SJSA1 (cell line): ENCODE data around the gene ERP44. TPM values are rescaled to one million over a fixed set of nuclear protein-coding genes. Genes with fewer than 3 reads are reported as not detected.
A peak's percentile ranks its signal among the peaks of the same experiment; 100 is the strongest.
"Not testable (repeated sequence)": the region's sequence is repeated elsewhere in the genome, so short reads cannot be mapped to it uniquely, and the experiment has no call there.

Source experiments
- DNase-seq, 2 experiments: peaks; one replicate each; pipeline ENCODE4 v3.0.0-alpha.2; 2015 to 2020; ENCODE audit warnings: low spot score in 2 of 2, low read depth in 1 of 2
- H3K27ac ChIP-seq: fragments of 250-450 bp; sonication (Bioruptor Pico); 2 replicates; pipeline ENCODE4 v1.5.1; 2020; ENCODE audit warnings: mild to moderate bottlenecking, moderate library complexity
- H3K27me3 ChIP-seq: fragments of 250-450 bp; sonication (Bioruptor Pico); replicated peaks from 2 replicates; pipeline ENCODE4 v1.5.1; 2020; ENCODE audit warnings: mild to moderate bottlenecking, moderate library complexity
- H3K36me3 ChIP-seq: fragments of 250-450 bp; sonication (Bioruptor Pico); 2 replicates; pipeline ENCODE4 v1.5.1; 2020; ENCODE audit warnings: mild to moderate bottlenecking
- H3K4me1 ChIP-seq: fragments of 250-450 bp; sonication (Bioruptor Pico); replicated peaks from 2 replicates; pipeline ENCODE4 v1.6.1; 2021; ENCODE audit warnings: mild to moderate bottlenecking
- H3K4me3 ChIP-seq: fragments of 250-450 bp; sonication (Bioruptor Pico); 2 replicates; pipeline ENCODE4 v1.5.1; 2020; ENCODE audit warnings: mild to moderate bottlenecking
- H3K9me3 ChIP-seq: fragments of 250-450 bp; sonication (Bioruptor Pico); replicated peaks from 2 replicates; pipeline ENCODE4 v1.5.1; 2020; ENCODE audit warnings: mild to moderate bottlenecking
- total RNA-seq: library from RNA; depleted of rRNA; stranded (reverse); fragments of >200 nt; shearing (Covaris generic); gene quantifications from 2 replicates; pipeline ENCODE4 v1.2.3, GENCODE V29; 2014; rRNA removed

ERP44 gene
- total RNA-seq = 16.2 and 20.6 TPM in 2 replicates

DNA sequence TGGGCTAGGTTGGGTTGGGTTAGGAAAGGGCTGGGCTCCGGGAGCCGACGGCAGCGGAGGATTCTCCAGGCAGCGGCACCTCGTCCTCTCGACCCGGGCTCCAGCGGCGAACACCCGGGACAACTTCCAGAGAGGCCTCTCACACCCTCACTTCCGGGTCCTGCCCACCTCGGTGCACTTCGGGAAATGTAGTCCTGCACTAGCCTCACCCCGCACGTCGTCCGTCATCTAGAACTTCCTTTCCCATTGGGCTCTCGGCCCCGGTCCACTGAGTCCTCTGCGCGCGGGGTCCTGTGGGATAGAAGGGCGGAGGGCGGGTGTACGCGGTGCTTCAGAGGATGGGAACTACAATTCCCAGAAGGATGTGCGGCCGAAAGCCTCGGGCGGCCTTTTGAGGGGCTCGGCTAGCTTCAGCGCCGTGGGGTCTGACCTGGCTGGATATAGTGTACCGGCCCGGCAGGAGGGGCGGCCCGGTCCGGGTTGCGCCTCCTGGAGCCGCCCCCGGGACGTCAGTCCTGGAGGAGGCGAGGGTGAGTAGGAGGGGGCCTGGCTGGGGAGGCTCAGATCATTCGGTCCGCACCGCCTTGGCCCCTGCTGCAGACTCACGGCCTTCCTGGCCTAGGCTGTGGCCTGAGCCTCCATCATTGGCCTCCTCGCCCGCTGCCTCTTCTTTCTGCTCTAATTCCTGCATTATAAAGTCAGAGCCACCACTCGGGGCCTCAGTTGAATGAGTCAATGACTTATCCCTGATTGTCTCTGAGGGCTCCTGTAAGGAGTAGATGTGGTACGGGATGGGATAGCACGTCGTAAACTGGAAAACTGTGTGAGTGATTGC, at the start of gene ERP44, which contains the start of gene INVS:
ERP44 (minus strand) TSS at position 114 of the 835 bp plus-strand sequence. CDS start 160 bp downstream, outside the sequence.
INVS (plus strand) TSS at position 357 of the 835 bp plus-strand sequence. CDS start 5,279 bp downstream, outside the sequence.
- peaks cover 7% of the 10 kb centered on the region for H3K4me1 ChIP-seq
- peak within 1 kb of the TSS; percentile 79 for H3K4me3 ChIP-seq
- peak; percentile 96 to 98 for DNase-seq
- H3K9me3 ChIP-seq = no peaks in the 10 kb centered on the region
- H3K27ac ChIP-seq = peak within 1 kb of the TSS; percentile 47
- no peaks in the 10 kb centered on the region for H3K27me3 ChIP-seq
- H3K36me3 ChIP-seq = peaks cover 6% of the 10 kb centered on the region

DNA sequence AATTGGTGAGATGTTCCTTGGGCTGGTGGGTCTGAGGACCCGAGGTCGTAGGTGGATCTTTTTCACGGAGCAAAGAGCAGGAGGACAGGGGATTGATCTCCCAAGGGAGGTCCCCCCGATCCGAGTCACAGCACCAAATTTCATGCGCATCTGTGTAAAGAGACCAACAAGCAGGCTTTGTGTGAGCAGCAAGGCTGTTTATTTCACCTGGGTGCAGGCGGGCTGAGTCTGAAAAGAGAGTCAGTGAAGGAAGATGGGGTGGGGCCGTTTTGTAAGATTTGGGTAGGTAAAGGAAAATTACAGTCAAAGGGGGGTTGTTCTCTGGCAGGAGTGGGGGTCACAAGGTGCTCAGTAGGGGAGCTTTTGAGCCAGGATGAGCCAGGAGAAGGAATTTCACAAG, 47.2 kb upstream of the ERP44 start:
- H3K36me3 ChIP-seq, H3K4me3 ChIP-seq, H3K27me3 ChIP-seq, DNase-seq, H3K9me3 ChIP-seq, H3K4me1 ChIP-seq, H3K27ac ChIP-seq: not testable (repeated sequence)

DNA sequence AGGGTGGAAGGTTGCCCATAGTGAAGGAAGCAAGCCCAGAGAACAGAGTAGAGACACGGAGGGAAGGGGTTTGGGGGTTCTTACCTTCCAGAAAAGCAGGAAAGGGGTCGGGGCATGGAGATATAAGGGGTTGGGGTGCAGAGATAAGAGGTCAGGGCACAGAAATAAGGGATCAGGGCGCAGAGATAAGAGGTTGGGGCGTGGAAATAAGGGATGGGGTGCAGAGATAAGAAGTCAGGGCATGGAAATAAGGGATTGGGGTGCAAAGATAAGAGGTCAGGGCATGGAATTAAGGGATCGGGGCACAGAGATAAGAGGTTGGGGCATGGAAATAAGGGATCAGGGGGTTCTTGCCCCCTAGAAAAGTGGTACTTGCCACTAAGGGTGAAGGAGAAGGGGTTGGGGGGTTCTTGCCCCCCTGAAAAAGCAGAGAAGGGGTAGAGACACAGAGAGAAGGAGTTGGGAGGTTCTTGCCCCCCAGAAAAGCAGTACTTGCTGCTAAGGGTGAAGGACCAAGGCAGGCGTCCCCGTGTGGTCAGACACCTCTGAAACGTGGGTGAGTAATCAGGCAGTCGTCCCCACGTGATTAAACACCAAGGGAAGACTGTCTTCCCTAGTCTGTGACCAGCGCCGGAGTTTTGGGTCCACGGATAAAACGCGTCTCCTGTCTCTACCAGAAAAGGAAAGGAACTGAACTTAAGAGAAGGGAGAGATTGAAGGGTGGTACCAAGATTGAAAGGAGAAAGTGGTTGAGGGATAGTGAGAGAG, 46.6 kb upstream of the ERP44 start:
- not testable (repeated sequence) for H3K4me1 ChIP-seq, DNase-seq, H3K27ac ChIP-seq

DNA sequence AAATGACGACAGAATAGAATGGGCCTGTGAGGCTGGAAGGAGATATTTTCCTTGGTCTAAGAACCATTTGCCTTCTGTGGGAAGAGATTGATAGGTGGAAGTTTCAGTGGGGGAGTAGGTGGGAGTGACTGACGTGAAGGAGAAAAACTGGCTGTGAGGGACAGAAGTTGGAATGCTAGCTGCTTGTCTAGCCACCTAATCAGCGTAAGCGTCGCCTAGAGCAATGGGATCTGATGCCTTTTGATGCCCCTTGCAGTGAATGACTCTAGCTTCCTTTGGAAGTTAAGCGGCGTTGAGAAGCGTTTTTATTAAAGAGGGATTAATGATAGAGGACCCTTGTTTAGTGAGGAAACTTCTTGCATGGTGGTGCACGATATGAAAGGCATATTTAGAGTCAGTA, 43.1 kb upstream of the ERP44 start:
- not testable (repeated sequence) for H3K4me1 ChIP-seq, H3K27me3 ChIP-seq, H3K4me3 ChIP-seq, H3K36me3 ChIP-seq, H3K27ac ChIP-seq, H3K9me3 ChIP-seq, DNase-seq

More for the DNA sequence above, 46.6 kb upstream of the ERP44 start:
- H3K4me3 ChIP-seq, H3K27me3 ChIP-seq, H3K9me3 ChIP-seq, H3K36me3 ChIP-seq: not testable (repeated sequence)

DNA sequence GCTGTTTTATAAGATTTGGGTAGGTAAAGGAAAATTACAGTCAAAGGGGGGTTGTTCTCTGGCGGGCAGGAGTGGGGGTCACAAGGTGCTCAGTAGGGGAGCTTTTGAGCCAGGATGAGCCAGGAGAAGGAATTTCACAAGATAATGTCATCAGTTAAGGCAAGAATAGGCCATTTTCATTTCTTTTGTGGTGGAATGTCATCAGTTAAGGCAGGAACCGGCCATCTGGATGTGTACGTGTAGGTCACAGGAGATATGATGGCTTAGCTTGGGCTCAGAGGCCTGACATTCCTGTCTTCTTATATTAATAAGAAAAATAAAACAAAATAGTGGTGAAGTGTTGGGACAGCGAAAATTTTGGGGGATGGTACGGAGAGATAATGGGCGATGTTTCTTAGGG, 41.5 kb upstream of the ERP44 start:
- H3K27me3 ChIP-seq, H3K4me3 ChIP-seq, H3K9me3 ChIP-seq, H3K36me3 ChIP-seq, DNase-seq, H3K27ac ChIP-seq, H3K4me1 ChIP-seq: not testable (repeated sequence)

DNA sequence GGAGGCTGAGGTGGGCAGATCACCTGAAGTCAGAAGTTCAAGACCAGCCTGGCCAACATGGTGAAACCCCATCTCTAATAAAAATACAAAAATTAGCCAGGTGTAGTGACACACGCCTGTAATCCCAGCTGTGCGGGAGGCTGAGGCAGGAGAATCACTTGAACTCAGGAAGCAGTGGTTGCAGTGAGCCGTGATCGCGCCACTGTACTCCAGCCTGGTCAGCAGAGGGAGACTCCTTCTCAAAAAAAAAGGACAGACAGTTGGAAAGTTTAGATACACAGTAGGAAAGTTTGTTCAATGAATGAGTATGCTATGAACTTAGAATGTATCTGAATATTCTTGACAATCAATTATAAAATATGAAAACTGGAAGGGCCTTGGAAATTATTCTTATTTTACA, 38.0 kb upstream of the ERP44 start:
- H3K4me1 ChIP-seq, H3K9me3 ChIP-seq, DNase-seq, H3K4me3 ChIP-seq, H3K27me3 ChIP-seq, H3K36me3 ChIP-seq, H3K27ac ChIP-seq: not testable (repeated sequence)

DNA sequence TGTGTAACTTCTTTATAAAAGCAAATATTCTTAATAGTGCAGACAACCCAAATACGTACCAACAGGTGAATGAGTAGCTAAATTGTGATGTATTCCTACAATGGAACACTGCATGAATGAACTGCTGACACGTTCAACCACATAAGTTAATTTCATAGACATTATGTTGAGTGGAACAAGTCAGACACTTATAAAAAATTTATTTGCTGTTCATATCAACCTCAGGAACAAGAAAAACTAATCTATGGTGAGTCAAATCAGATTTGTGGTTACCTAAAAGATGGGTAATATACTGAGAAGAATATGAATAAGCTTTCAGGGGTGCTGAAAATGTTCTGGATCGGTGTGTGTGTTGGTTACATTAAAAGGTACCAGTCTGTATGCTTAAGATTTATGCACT, 35.9 kb upstream of the ERP44 start:
- no peak for DNase-seq
- Histone ChIP-seq H3K4me1 (no peaks in the 10 kb centered on the region), H3K4me3 (no peak overlapping the region), H3K9me3 (no peaks in the 10 kb centered on the region), H3K36me3 (peaks cover 3% of the 10 kb centered on the region; the same call in 1 of the 2 replicates), H3K27me3 (no peaks in the 10 kb centered on the region), H3K27ac (no peak overlapping the region)

DNA sequence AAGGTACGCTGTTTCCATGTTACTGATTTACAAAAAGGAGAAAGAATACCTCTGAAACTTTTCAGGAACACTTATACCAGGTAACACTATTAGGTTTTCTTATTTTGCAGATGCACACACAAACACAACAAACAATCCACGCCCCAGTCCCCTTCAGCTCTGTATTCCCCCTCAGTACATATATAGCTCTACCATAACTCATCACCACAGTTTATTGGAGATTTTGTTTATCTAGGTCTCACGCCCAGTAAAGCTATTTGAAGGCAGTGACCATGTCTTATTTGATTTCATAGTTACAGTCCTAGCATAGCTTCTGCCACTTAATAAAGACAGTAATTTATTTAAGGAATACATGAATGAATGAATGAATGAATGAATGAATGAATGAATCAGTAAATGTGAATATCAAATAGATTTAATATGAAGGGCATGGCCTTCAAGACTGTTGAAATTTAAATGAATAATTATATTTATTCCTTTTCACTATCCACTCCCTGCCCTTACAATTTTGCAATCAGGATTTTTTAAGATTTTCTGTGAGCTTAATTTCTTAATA, 33.2 kb upstream of the ERP44 start:
- Histone ChIP-seq H3K27me3 (no peaks in the 10 kb centered on the region), H3K9me3 (no peaks in the 10 kb centered on the region), H3K36me3 (peaks cover 3% of the 10 kb centered on the region; the same call in 1 of the 2 replicates), H3K4me1 (no peaks in the 10 kb centered on the region), H3K4me3 (no peak overlapping the region), H3K27ac (no peak overlapping the region)
- DNase-seq = no peak

DNA sequence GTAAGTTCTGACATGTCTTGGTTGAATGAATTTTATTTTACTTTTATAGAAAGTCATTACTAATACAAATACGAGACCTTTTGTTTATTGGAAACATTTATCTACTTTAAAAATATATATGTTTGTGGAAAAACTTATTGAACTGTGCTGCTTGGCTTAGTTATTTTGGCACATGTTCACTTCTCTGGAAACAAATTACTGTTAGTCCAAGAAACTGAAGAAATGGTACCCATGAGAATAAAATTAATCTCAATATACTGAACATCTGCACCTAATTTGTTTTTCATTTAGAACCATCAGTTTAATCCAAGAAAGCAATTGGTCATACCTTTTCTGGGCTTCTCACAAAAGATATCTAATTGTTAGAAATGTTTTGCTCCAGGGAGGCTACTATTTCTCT, 32.4 kb upstream of the ERP44 start:
- no peak for DNase-seq
- H3K27me3 ChIP-seq = no peaks in the 10 kb centered on the region
- no peak overlapping the region for H3K4me3 ChIP-seq
- peaks cover 3% of the 10 kb centered on the region; the same call in 1 of the 2 replicates for H3K36me3 ChIP-seq
- no peaks in the 10 kb centered on the region for H3K9me3 ChIP-seq
- no peak overlapping the region for H3K27ac ChIP-seq
- no peaks in the 10 kb centered on the region for H3K4me1 ChIP-seq

DNA sequence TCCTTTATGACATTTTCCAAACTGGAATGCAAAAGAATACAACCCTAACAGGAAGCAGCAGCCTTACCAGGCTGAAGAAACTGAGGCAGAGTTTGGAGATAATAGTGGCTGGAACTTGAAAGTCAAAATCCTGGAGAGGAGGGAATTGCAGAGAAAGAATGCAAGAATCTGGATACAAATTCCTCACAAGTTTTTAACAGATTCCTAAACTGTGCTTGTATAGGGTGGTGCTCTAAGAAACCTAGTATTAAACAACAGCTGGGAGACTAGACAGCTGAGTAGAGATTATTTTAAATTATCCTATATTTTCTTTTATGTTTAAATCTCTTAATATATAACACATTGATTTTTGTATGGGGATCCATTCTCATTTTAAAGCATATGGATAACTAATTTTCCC, 31.0 kb upstream of the ERP44 start:
- no peaks in the 10 kb centered on the region for H3K27me3 ChIP-seq
- DNase-seq = no peak
- H3K4me3 ChIP-seq = no peak overlapping the region
- H3K27ac ChIP-seq = no peak overlapping the region
- no peaks in the 10 kb centered on the region for H3K9me3 ChIP-seq
- H3K4me1 ChIP-seq = no peaks in the 10 kb centered on the region
- peaks cover 3% of the 10 kb centered on the region; the same call in 1 of the 2 replicates for H3K36me3 ChIP-seq

DNA sequence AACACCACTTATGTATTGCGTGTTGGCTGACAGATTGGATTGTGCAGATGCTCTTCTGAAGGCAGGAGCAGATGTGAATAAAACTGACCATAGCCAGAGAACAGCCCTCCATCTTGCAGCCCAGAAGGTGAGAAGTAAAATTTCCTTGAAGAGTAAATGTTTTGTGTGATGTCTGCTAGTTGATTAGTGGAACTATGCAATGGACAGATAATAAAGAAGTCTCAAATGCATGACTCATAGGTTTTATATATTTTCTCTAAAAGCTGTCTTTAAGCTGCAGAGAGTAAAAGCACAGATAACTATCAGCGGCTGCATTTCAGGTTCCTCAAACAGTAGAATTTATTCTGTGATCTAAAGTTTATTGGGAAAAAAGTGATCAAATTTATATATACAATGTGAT, 27.6 kb upstream of the ERP44 start:
- no peaks in the 10 kb centered on the region for H3K4me1 ChIP-seq
- H3K36me3 ChIP-seq = no peaks in the 10 kb centered on the region
- no peak overlapping the region for H3K4me3 ChIP-seq
- no peak overlapping the region for H3K27ac ChIP-seq
- H3K9me3 ChIP-seq = no peaks in the 10 kb centered on the region
- no peak for DNase-seq
- H3K27me3 ChIP-seq = no peaks in the 10 kb centered on the region

DNA sequence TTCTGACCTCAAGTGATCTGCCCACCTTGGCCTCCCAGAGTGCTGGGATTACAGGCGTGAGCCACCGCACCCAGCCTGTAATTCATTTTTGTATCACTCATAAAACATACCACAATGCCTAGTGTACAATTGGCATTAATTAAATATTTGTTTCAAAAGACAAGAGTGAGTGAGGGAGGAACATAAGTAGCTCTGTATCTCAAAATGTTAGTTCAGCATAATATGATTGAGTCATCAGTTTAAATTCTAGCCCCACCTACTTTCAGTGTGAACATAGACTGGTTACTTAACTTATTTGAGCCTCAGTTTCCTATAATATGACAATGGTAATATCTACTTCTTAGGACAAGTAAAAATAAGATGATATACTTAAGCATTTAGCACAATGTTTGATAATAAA, 27.1 kb upstream of the ERP44 start:
- DNase-seq = no peak
- H3K27me3 ChIP-seq = no peaks in the 10 kb centered on the region
- no peaks in the 10 kb centered on the region for H3K4me1 ChIP-seq
- no peaks in the 10 kb centered on the region for H3K36me3 ChIP-seq
- no peak overlapping the region for H3K27ac ChIP-seq
- H3K9me3 ChIP-seq = no peaks in the 10 kb centered on the region
- H3K4me3 ChIP-seq = no peak overlapping the region

DNA sequence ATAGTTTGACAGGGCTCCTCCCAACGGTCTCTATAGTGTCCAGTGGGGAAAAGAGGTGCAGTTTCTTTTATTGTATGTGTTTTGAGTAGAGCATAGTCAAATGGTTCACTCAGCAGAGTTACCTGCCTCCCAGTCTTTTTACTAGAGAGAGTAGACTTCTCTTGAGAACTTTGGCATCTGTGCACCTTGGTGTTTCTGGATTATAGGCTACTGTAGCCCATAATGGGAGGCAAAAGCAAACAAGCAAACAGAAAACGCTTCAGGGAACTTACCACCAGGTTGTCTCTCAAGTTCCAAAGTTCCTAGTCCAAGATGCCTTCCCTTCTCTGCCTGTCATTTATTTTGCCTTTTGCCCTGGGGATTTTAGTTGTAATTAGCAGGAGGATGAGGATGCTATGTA, 26.4 kb upstream of the ERP44 start:
- no peaks in the 10 kb centered on the region for H3K9me3 ChIP-seq
- H3K4me1 ChIP-seq = no peaks in the 10 kb centered on the region
- no peak overlapping the region for H3K27ac ChIP-seq
- H3K4me3 ChIP-seq = no peak overlapping the region
- no peaks in the 10 kb centered on the region for H3K36me3 ChIP-seq
- no peaks in the 10 kb centered on the region for H3K27me3 ChIP-seq
- DNase-seq = no peak

DNA sequence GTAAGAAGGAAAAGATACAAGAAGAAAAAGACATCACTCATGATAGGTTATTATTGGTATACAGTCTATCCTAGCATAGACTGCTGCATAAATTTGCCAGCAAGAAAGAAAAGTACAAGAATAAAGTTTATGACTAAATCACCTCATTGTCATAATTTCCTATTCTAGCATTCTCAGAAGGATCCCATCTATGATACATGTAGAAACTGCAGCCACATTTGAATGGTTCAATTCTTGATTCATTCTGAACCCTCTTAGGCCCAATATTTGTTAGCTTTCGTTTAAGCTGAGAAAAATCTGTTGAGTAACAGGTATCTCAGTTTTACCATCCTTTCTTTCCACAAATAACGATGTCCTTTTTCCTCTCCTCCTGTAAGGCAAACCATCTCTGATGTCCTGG, 21.5 kb upstream of the ERP44 start:
- Histone ChIP-seq H3K9me3 (no peaks in the 10 kb centered on the region), H3K4me3 (no peak overlapping the region), H3K36me3 (no peaks in the 10 kb centered on the region)

More for the DNA sequence above, 21.5 kb upstream of the ERP44 start:
- Histone ChIP-seq H3K27me3 (no peaks in the 10 kb centered on the region), H3K27ac (no peak overlapping the region), H3K4me1 (no peaks in the 10 kb centered on the region)
- no peak for DNase-seq
